K562 (cell line): ENCODE measurements around the gene COPS9. TPM values are rescaled to one million over a fixed set of nuclear protein-coding genes. Genes with fewer than 3 reads are reported as not detected.

Source experiments
- ATAC-seq: fragments of 200-7000 bp; cut with Tn5 transposase; 3 replicates; pipeline ENCODE4 v1.9.1; 2020; ENCODE audit warnings: moderate library complexity
- BruUV-seq: library from RNA; stranded (reverse); fragments of 400-500 nt; replicated peaks from 2 replicates; lab custom pipeline; 2021; lab: Mats Ljungman, UMichigan
- CTCF ChIA-PET: fragments of 300-600 bp; formaldehyde crosslinking; extraction: SDS; loops from one replicate; lab custom pipeline; 2021; ENCODE audit warnings: low intra/inter-chr PET ratio; lab: Yijun Ruan, JAX
- POLR2A ChIA-PET: fragments of 300-600, 350-650 bp; sonication (Branson Sonifier 250); formaldehyde crosslinking; extraction: SDS; loops from one replicate; lab custom pipeline; 2021; ENCODE audit warnings: antibody characterized with exemption, inconsistent platforms; lab: Yijun Ruan, JAX
- DNase-seq, 4 experiments: peaks; one replicate each; pipeline versions ENCODE4 v3.0.0 to v3.0.0-alpha.2; 2011 to 2018; ENCODE audit warnings: low spot score in 3 of 4, mixed read lengths in 3 of 4; ENCODE audit errors: extremely low read depth in 1 of 4
- FAIRE-seq: peaks from 2 replicates; lab custom pipeline; 2011; peaks lifted over from hg19 to GRCh38; lab: Jason Lieb, UNC
- H2AFZ ChIP-seq: 2 replicates; pipeline ENCODE4 v1.6.0; 2011; ENCODE audit warnings: low read depth, low read length, control low read depth, inconsistent platforms
- H3K27ac ChIP-seq: fragments of 200-600 bp; 3 replicates; pipeline ENCODE4 v1.8.0; 2011; ENCODE audit warnings: low read depth, mild to moderate bottlenecking, control low read depth, inconsistent platforms, low read length, moderate library complexity, mixed read lengths; ENCODE audit errors: extremely low read depth
- H3K27me3 ChIP-seq, 2 experiments: fragments of 300-600 bp in 1 of 2; 2 replicates in 1 of 2; 3 replicates in 1 of 2; pipeline versions ENCODE4 v1.6.0 to v1.8.0; 2011; ENCODE audit warnings: inconsistent platforms in 2 of 2, low read length in 2 of 2, mild to moderate bottlenecking in 1 of 2, mixed read lengths in 1 of 2, moderate library complexity in 1 of 2; ENCODE audit not compliant: control insufficient read depth in 2 of 2, insufficient read depth in 2 of 2
- H3K36me3 ChIP-seq: fragments of 300-600 bp; 3 replicates; pipeline ENCODE4 v1.8.0; 2011; ENCODE audit warnings: mild to moderate bottlenecking, low read length, inconsistent platforms; ENCODE audit not compliant: control insufficient read depth, insufficient read depth
- H3K4me1 ChIP-seq, 2 experiments: fragments of 200-600 bp in 1 of 2; replicated peaks in 1 of 2; 2 replicates in 1 of 2; 3 replicates in 1 of 2; pipeline versions ENCODE4 v1.5.1 to v1.8.0; 2011; ENCODE audit warnings: inconsistent platforms in 2 of 2, low read length in 2 of 2, mild to moderate bottlenecking in 1 of 2, mixed read lengths in 1 of 2, moderate library complexity in 1 of 2; ENCODE audit not compliant: control insufficient read depth in 2 of 2, insufficient read depth in 2 of 2
- H3K4me2 ChIP-seq: 2 replicates; pipeline ENCODE4 v1.6.1; 2011; ENCODE audit warnings: low read length, control low read depth, inconsistent platforms, mixed read lengths; ENCODE audit not compliant: insufficient read depth
- H3K4me3 ChIP-seq: fragments of 200-600 bp; sonication (generic), shearing (Covaris generic); 2 replicates; pipeline ENCODE4 v1.5.1; 2016; ENCODE audit warnings: control low read depth, inconsistent platforms
- H3K79me2 ChIP-seq: fragments of 200-600 bp; 3 replicates; pipeline ENCODE4 v1.8.0; 2011; ENCODE audit warnings: low read length, inconsistent platforms; ENCODE audit not compliant: control insufficient read depth, insufficient read depth
- H3K9ac ChIP-seq, 2 experiments: 2 replicates each; pipeline versions ENCODE4 v1.6.0 to v1.6.1; 2011; ENCODE audit warnings: low read depth in 2 of 2, low read length in 2 of 2, control low read depth in 1 of 2, inconsistent platforms in 1 of 2, mild to moderate bottlenecking in 1 of 2, mixed read lengths in 1 of 2; ENCODE audit not compliant: insufficient read depth in 1 of 2
- H3K9me1 ChIP-seq: one replicate; pipeline ENCODE4 v1.6.0; 2011; ENCODE audit warnings: inconsistent platforms, mild to moderate bottlenecking, low read length, moderate library complexity; ENCODE audit not compliant: control insufficient read depth, insufficient read depth
- H3K9me3 ChIP-seq: replicated peaks from 2 replicates; pipeline ENCODE4 v1.5.1; 2011; ENCODE audit warnings: low read depth, low read length, inconsistent platforms; ENCODE audit not compliant: control insufficient read depth, insufficient read depth
- H4K20me1 ChIP-seq: replicated peaks from 2 replicates; pipeline ENCODE4 v1.6.1; 2011; ENCODE audit warnings: low read length, inconsistent platforms, mixed read lengths; ENCODE audit not compliant: control insufficient read depth, insufficient read depth
- BMI1 ChIP-seq: fragments of 150-350 bp; IDR thresholded peaks from 2 replicates; pipeline ENCODE4 v1.6.1; 2014; ENCODE audit warnings: low read length
- CREB1 ChIP-seq, 2 experiments: sonication (generic) in 1 of 2; formaldehyde crosslinking in 1 of 2; IDR thresholded peaks; 2 replicates each; pipeline versions ENCODE4 v1.6.1 to v1.8.0; 2012 to 2022; ENCODE audit warnings: inconsistent platforms in 1 of 2, mild to moderate bottlenecking in 1 of 2, missing genetic modification reagents in 1 of 2, moderate library complexity in 1 of 2
- ESRRB ChIP-seq: fragments of 250-450 bp; sonication (Bioruptor Pico); IDR thresholded peaks from 2 replicates; pipeline ENCODE4 v1.5.0; 2020; ENCODE audit warnings: mild to moderate bottlenecking, moderate library complexity, borderline replicate concordance
- FOS ChIP-seq: IDR thresholded peaks from 3 replicates; pipeline ENCODE4 v1.6.1; 2011; ENCODE audit not compliant: insufficient read length; ENCODE audit errors: extremely low read depth
- HDAC8 ChIP-seq: fragments of 450-650 bp; IDR thresholded peaks from 2 replicates; pipeline ENCODE4 v1.6.1; 2016; ENCODE audit warnings: mild to moderate bottlenecking, missing genetic modification characterization, moderate library complexity, missing compliant biosample characterization
- HIVEP1 ChIP-seq: fragments of 250-450 bp; sonication (Bioruptor Pico); IDR thresholded peaks from 2 replicates; pipeline ENCODE4 v1.4.0; 2020; ENCODE audit warnings: mild to moderate bottlenecking
- HLTF ChIP-seq: fragments of 450-650 bp; IDR thresholded peaks from 2 replicates; pipeline ENCODE4 v1.6.1; 2016
- MCM2 ChIP-seq: fragments of 450-650 bp; IDR thresholded peaks from 2 replicates; pipeline ENCODE4 v1.6.1; 2017; ENCODE audit warnings: low read depth, mild to moderate bottlenecking
- PTBP1 ChIP-seq: fragments of 200-400 bp; formaldehyde crosslinking; IDR thresholded peaks from 2 replicates; pipeline ENCODE4 v1.6.1; 2017; ENCODE audit warnings: low read depth, low read length
- SMARCB1 ChIP-seq: IDR thresholded peaks from 2 replicates; pipeline ENCODE4 v1.6.1; 2011; ENCODE audit warnings: improper control_type of control experiment, low read depth; ENCODE audit not compliant: insufficient read length
- ZNF12 ChIP-seq: sonication (generic); formaldehyde crosslinking; IDR thresholded peaks from 2 replicates; pipeline ENCODE4 v1.4.0; 2020; ENCODE audit warnings: mild to moderate bottlenecking, missing genetic modification reagents
- ZNF324 ChIP-seq: fragments of 250-450 bp; sonication (Bioruptor Pico); IDR thresholded peaks from 2 replicates; pipeline ENCODE4 v1.4.0; 2020; ENCODE audit warnings: mild to moderate bottlenecking
- whole genome bisulfite sequencing: fragments of 100-300 bp; shearing (Covaris generic); methylation state at CpG from one replicate; pipeline ENCODE4 v1.1.6; 2016; ENCODE audit warnings: low coverage, mixed read lengths; ENCODE audit not compliant: insufficient coverage; ENCODE audit errors: missing lambda C conversion rate; 5-methylcytosine and 5-hydroxymethylcytosine counted together
- in situ Hi-C: fragments of 300-500 bp; cut with MboI; formaldehyde crosslinking; loops from 4 replicates; pipeline ENCODE4 v1.15.0; 2018; ENCODE audit warnings: inconsistent platforms, mixed read lengths
- intact Hi-C: fragments of 100-400 bp; cut with micrococcal nuclease; formaldehyde crosslinking; loops from 2 replicates; pipeline ENCODE4 v1.14.2; 2022
- polyA plus RNA-seq, 8 experiments: library from polyadenylated mRNA; depleted of rRNA in 4 of 8; stranded (reverse) in 5 of 8; unstranded in 3 of 8; fragments of >200 nt; fragmentation: Nextera tagmentation in 2 of 8; fragmentation: Illumina TruSeq in 1 of 8; extraction: Ambion mirVana in 2 of 8; extraction: Trizol in 1 of 8; gene quantifications; 2 replicates each; pipeline versions ENCODE4 v1.2.1 to v1.2.3, GENCODE V29; 2011 to 2014; ENCODE audit warnings: inconsistent platforms in 1 of 8, missing spikeins in 1 of 8
- total RNA-seq, 7 experiments: library from RNA; depleted of rRNA in 6 of 7; stranded (reverse); fragments of >200 nt in 6 of 7; fragmentation: Illumina TruSeq in 2 of 7; extraction: Trizol in 2 of 7; gene quantifications; 2 replicates each; pipeline versions ENCODE4 v1.2.1 to v1.2.3, GENCODE V29; 2011 to 2021; ENCODE audit warnings: low replicate concordance in 1 of 7
- TF ChIP-seq, protein P1 (sequence below): fragments of 450-650 bp; IDR thresholded peaks from 2 replicates; pipeline ENCODE4 v1.6.1; 2014; ENCODE audit warnings: low read depth, mild to moderate bottlenecking, moderate library complexity, borderline replicate concordance

The COPS9 gene
- total and polyA plus RNA-seq, 9 of the 15 experiments (the other 6 are each of a cell fraction or from before 2014, with no cell fraction given) = 55.0 to 281 (median 99.9) TPM

GRCh38 chr2:240139666-240140393 lies 3.7 kb upstream of the COPS9 start:
- Histone ChIP-seq H3K4me2 (no peak overlapping the region), H4K20me1 (no peaks in the 10 kb centered on the region), H3K79me2 (peaks cover 13% of the 10 kb centered on the region), H3K36me3 (no peaks in the 10 kb centered on the region), H3K4me3 (no peak overlapping the region), H3K4me1 (peaks cover 0 to 25% of the 10 kb centered on the region in 2 experiments; a peak in 2 of 5 replicates), H2AFZ (no peak overlapping the region), H3K9me1 (no peaks in the 10 kb centered on the region), H3K27ac (no peak overlapping the region), H3K27me3 (peaks cover 0 to 55% of the 10 kb centered on the region in 2 experiments; a peak in 3 of 5 replicates), H3K9ac (no peak overlapping the region), H3K9me3 (no peaks in the 10 kb centered on the region)
- WGBS = 8% methylated on average over 4 of the region's 14 CpGs
- DNase-seq (no peak), ATAC-seq (no peak), FAIRE-seq (no peak)
- ChIA-PET POLR2A (interaction anchor here (0.8 kb wide), 1 partner anchor 9 kb away, joined by 3 read pairs; no protein-coding TSS in a partner anchor), CTCF (no interaction called here)
- BruUV-seq = no TSS peak
- intact Hi-C loops (no loop called here), in situ Hi-C loops (loop anchor here (5.0 kb wide), 1 partner anchor 83 kb away; no protein-coding TSS in a partner anchor)
- TF ChIP-seq CREB1 (IDR thresholded peaks at IDR 0.05) (no peak), CREB1 (CRISPR knock-in tag; IDR thresholded peaks at IDR 0.05) (no peak), BMI1 (no peak), HDAC8 (tag) (no peak), ZNF324 (CRISPR knock-in tag) (no peak), FOS (no peak), HLTF (no peak), PTBP1 (no peak), HIVEP1 (CRISPR knock-in tag) (no peak), ESRRB (no peak), ZNF12 (CRISPR knock-in tag) (no peak), SMARCB1 (no peak), MCM2 (no peak)
- TF ChIP-seq, protein P1, sequence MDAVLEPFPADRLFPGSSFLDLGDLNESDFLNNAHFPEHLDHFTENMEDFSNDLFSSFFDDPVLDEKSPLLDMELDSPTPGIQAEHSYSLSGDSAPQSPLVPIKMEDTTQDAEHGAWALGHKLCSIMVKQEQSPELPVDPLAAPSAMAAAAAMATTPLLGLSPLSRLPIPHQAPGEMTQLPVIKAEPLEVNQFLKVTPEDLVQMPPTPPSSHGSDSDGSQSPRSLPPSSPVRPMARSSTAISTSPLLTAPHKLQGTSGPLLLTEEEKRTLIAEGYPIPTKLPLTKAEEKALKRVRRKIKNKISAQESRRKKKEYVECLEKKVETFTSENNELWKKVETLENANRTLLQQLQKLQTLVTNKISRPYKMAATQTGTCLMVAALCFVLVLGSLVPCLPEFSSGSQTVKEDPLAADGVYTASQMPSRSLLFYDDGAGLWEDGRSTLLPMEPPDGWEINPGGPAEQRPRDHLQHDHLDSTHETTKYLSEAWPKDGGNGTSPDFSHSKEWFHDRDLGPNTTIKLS = no peak
